DND-41 (cell line): ENCODE measurements around the gene BCL7C.

Source experiments
- CTCF ChIP-seq: IDR thresholded peaks from 2 replicates; pipeline ENCODE4 v1.5.1; 2012; ENCODE audit warnings: borderline replicate concordance, low read length, moderate library complexity, mild to moderate bottlenecking; ENCODE audit not compliant: poor library complexity, severe bottlenecking; ENCODE audit errors: extremely low read depth
- EZH2 ChIP-seq: IDR thresholded peaks from 3 replicates; pipeline ENCODE4 v1.6.1; 2012; ENCODE audit warnings: borderline replicate concordance, low read depth, mild to moderate bottlenecking, moderate library complexity, low read length, inconsistent platforms; ENCODE audit not compliant: severe bottlenecking

GRCh38 chr16:30918614-30919013 is 24.7 kb upstream of the BCL7C start:
- no peak for TF ChIP-seq EZH2
- no peak for TF ChIP-seq CTCF
